ENCODE data around the gene IDH3G. TPM values are rescaled to one million over a fixed set of nuclear protein-coding genes. Genes with fewer than 3 reads are reported as not detected.

IDH3G gene
- total RNA-seq, 2 donors from 2014 or later = 116 to 135 TPM

- H3K4me1 ChIP-seq = peaks cover 0 to 16% of the 10 kb centered on the region in 2 donors
- no peak for DNase-seq (ENCODE audit: low spot score)
- H3K27me3 ChIP-seq = peaks cover 0 to 11% of the 10 kb centered on the region in 2 donors
- H3K36me3 ChIP-seq = no peaks in the 10 kb centered on the region
- no peak for TF ChIP-seq CTCF (IDR thresholded peaks at IDR 0.05)
- no peak within 1 kb of the TSS for H3K27ac ChIP-seq
- no peaks in the 10 kb centered on the region for H3K9me3 ChIP-seq
- peak within 1 kb of the TSS; percentile 25 to 51 for H3K4me3 ChIP-seq
Observed at GRCh38 chrX:153829799-153830639, 35.8 kb upstream of the IDH3G start, which contains the start of gene PDZD4. TSS of gene PDZD4 (minus strand) at chrX:153830544. CDS start at chrX:153830298, 246 bp downstream.

DNA sequence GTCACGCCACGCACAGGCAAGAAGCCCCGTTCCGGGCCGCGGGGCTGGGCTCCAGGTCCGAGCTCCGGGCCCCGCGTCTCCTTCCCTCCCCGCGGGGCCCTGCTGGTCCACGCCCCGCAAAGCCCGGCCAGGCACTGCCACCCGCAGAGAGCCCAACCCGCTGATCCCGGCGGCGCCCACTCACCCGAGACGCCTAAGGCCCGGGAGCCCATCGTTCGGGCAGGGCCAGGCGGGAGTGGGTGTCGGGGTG is 35.3 kb upstream of the IDH3G start:
- Histone ChIP-seq H3K9me3 (no peaks in the 10 kb centered on the region), H3K4me1 (peaks cover 0 to 16% of the 10 kb centered on the region in 2 donors), H3K27ac (no peak overlapping the region), H3K36me3 (no peaks in the 10 kb centered on the region), H3K27me3 (peaks cover 0 to 11% of the 10 kb centered on the region in 2 donors), H3K4me3 (peak overlapping the region; percentile 25 to 51)
- no peak for TF ChIP-seq CTCF (IDR thresholded peaks at IDR 0.05)
- no peak for DNase-seq (ENCODE audit: low spot score)

GRCh38 chrX:153828723-153829548 is 34.8 kb upstream of the IDH3G start:
- H3K4me1 ChIP-seq = peaks cover 0 to 16% of the 10 kb centered on the region in 2 donors
- no peaks in the 10 kb centered on the region for H3K9me3 ChIP-seq
- peak overlapping the region; percentile 25 to 51 for H3K4me3 ChIP-seq
- no peak overlapping the region for H3K27ac ChIP-seq
- peaks cover 0 to 11% of the 10 kb centered on the region in 2 donors for H3K27me3 ChIP-seq
- no peak for TF ChIP-seq CTCF (IDR thresholded peaks at IDR 0.05)
- no peaks in the 10 kb centered on the region for H3K36me3 ChIP-seq
- no peak for DNase-seq (ENCODE audit: low spot score)

DNA sequence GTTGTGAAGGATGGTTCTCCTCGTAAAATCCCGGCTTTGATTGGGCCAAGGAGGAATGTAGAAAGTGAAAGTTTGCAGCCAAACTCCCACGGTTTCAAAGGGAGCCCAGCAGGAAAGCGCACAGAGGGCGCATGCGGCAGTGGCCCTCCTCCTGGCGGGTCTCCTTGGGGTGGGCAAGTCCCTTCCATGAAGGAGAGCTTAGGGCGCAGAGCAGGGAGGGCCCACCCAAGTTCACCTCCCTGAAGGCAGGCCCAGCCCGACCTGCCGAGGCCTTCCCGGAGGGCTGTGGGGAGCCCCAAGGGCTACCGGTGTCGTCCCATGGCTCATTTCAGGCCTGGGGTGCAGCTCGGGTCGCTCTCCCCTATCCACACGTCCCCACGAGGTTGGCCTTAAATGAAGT is 34.1 kb upstream of the IDH3G start:
- Histone ChIP-seq H3K36me3 (no peaks in the 10 kb centered on the region), H3K27ac (no peak overlapping the region), H3K9me3 (no peaks in the 10 kb centered on the region), H3K4me3 (peak overlapping the region in 1 of 2 donors; percentile 51), H3K27me3 (peaks cover 0 to 11% of the 10 kb centered on the region in 2 donors), H3K4me1 (peaks cover 0 to 16% of the 10 kb centered on the region in 2 donors)
- no peak for DNase-seq (ENCODE audit: low spot score)
- TF ChIP-seq CTCF (IDR thresholded peaks at IDR 0.05) = no peak

DNA sequence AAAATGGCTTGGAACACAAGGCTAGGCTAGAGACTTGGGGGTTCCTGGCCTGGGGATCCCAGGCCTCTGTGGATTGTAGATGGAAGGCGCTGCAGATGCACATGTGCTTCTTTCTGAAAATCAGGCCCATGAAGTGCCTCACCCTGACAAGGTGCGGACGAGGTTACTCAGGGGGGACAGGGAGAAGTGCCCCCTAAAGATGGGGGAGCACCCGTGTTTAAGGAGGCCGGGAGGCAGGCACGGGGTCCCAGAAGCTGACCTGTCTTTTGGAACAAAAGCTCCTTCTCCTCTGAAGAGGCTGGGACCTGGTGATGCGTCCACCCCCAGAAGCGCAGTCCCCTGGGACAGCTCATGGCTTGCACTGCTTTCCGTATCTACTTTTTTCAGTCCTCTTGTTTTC is 33.7 kb upstream of the IDH3G start:
- H3K27me3 ChIP-seq = peaks cover 0 to 11% of the 10 kb centered on the region in 2 donors
- H3K27ac ChIP-seq = no peak overlapping the region
- peak overlapping the region in 1 of 2 donors; percentile 51 for H3K4me3 ChIP-seq

More for the DNA sequence above, 33.7 kb upstream of the IDH3G start:
- TF ChIP-seq CTCF (IDR thresholded peaks at IDR 0.05) = no peak
- Histone ChIP-seq H3K36me3 (no peaks in the 10 kb centered on the region), H3K4me1 (peaks cover 0 to 16% of the 10 kb centered on the region in 2 donors), H3K9me3 (no peaks in the 10 kb centered on the region)
- no peak for DNase-seq (ENCODE audit: low spot score)
